ENCODE measurements around the gene CARD6. TPM values are rescaled to one million over a fixed set of nuclear protein-coding genes. Genes with fewer than 3 reads are reported as not detected.

CARD6 gene
- total and polyA plus RNA-seq, 9 of the 15 experiments (the other 6 are each of a cell fraction or from before 2014, with no cell fraction given) = 3.5 to 8.3 (median 5.9) TPM

GRCh38 chr5:40798012-40798800, 43.0 kb upstream of the CARD6 start, which contains the start of gene PRKAA1 (continued):
- peak; percentile 77 for TF ChIP-seq CCNT2 (IDR thresholded peaks at IDR 0.05; ENCODE audit: borderline replicate concordance, extremely low read depth, insufficient read length, low read depth, low read length)
- peak; percentile 92 for TF ChIP-seq TBP (optimal IDR thresholded peaks at IDR 0.05; ENCODE audit: low read depth, low read length)
- TF ChIP-seq XRCC3 (IDR thresholded peaks at IDR 0.05) = no peak
- no peak for TF ChIP-seq NR2C1 (IDR thresholded peaks at IDR 0.05)
- TF ChIP-seq NR2C1 (tag; IDR thresholded peaks at IDR 0.05) = no peak
- no peak for TF ChIP-seq ZNF12 (CRISPR knock-in tag; IDR thresholded peaks at IDR 0.05)
- TF ChIP-seq RFX1 (IDR thresholded peaks at IDR 0.05) = no peak
- peak; percentile 25 for TF ChIP-seq NFRKB (IDR thresholded peaks at IDR 0.05; ENCODE audit: low read depth)
- 0 out of 2 replicates have a peak, but pooled peaks have one; percentile 30 for TF ChIP-seq ELF4 (CRISPR knock-in tag; IDR thresholded peaks at IDR 0.05)
- TF ChIP-seq TEAD4 (IDR thresholded peaks at IDR 0.05; ENCODE audit: low read length) = peak; percentile 42
- no peak for TF ChIP-seq TEAD4 (CRISPR knock-in tag; IDR thresholded peaks at IDR 0.05; ENCODE audit: borderline replicate concordance)
- TF ChIP-seq IRF1 (CRISPR knock-in tag; IDR thresholded peaks at IDR 0.05; ENCODE audit: borderline replicate concordance) = no peak
- TF ChIP-seq HOXB6 (CRISPR knock-in tag; IDR thresholded peaks at IDR 0.05; ENCODE audit: borderline replicate concordance) = no peak
- TF ChIP-seq ILF3 (IDR thresholded peaks at IDR 0.05; ENCODE audit: borderline replicate concordance) = no peak
- no peak for TF ChIP-seq ELF2 (CRISPR knock-in tag; IDR thresholded peaks at IDR 0.05)
- peak; percentile 34; the same call in 1 of the 2 replicates for TF ChIP-seq THAP12 (CRISPR knock-in tag; IDR thresholded peaks at IDR 0.05)
- TF ChIP-seq RB1 (IDR thresholded peaks at IDR 0.05; ENCODE audit: low read depth) = peak; percentile 80
- TF ChIP-seq TRIM28 (IDR thresholded peaks at IDR 0.05) = no peak
- TF ChIP-seq GTF2E2 (tag; IDR thresholded peaks at IDR 0.05) = no peak
- no peak for TF ChIP-seq POU5F1 (IDR thresholded peaks at IDR 0.05; ENCODE audit: borderline replicate concordance, low read depth, low read length, partially characterized antibody)
- 0 out of 2 replicates have a peak, but pooled peaks have one; percentile 9 for TF ChIP-seq ZSCAN32 (CRISPR knock-in tag; IDR thresholded peaks at IDR 0.05)
- peak; percentile 78 to 94 (median 90) for TF ChIP-seq YY1 (IDR thresholded peaks at IDR 0.05; ENCODE audit: borderline replicate concordance in 1 of 3, control insufficient read depth in 1 of 3, extremely low read depth in 1 of 3, insufficient read depth in 3 of 3, insufficient read length in 1 of 3, insufficient replicate concordance in 2 of 3, low read depth in 1 of 3, low read length in 2 of 3)
- no peak for TF ChIP-seq ZNF444 (CRISPR knock-in tag; IDR thresholded peaks at IDR 0.05)
- peak; percentile 55 for TF ChIP-seq CREB3L1 (IDR thresholded peaks at IDR 0.05; ENCODE audit: borderline replicate concordance, low read depth)
- TF ChIP-seq ZNF707 (CRISPR knock-in tag; conservative IDR thresholded peaks at IDR 0.05) = no peak
